Stimulated activated CD8-positive, alpha-beta memory T cell treated with anti-CD3 and anti-CD28 coated beads, Interleukin-12 subunit alpha, Interleukin-12 subunit beta, amount 100 ng/mL, for 4 hours (primary cell): ENCODE data around the gene RRAD.
"Not testable (repeated sequence)": the region's sequence is repeated elsewhere in the genome, so short reads cannot be mapped to it uniquely, and the experiment has no call there.

Source experiments
- DNase-seq: peaks from one replicate; pipeline ENCODE4 v3.0.0-alpha.2; 2020; ENCODE audit warnings: low read depth

The RRAD gene, protein sequence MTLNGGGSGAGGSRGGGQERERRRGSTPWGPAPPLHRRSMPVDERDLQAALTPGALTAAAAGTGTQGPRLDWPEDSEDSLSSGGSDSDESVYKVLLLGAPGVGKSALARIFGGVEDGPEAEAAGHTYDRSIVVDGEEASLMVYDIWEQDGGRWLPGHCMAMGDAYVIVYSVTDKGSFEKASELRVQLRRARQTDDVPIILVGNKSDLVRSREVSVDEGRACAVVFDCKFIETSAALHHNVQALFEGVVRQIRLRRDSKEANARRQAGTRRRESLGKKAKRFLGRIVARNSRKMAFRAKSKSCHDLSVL

DNA sequence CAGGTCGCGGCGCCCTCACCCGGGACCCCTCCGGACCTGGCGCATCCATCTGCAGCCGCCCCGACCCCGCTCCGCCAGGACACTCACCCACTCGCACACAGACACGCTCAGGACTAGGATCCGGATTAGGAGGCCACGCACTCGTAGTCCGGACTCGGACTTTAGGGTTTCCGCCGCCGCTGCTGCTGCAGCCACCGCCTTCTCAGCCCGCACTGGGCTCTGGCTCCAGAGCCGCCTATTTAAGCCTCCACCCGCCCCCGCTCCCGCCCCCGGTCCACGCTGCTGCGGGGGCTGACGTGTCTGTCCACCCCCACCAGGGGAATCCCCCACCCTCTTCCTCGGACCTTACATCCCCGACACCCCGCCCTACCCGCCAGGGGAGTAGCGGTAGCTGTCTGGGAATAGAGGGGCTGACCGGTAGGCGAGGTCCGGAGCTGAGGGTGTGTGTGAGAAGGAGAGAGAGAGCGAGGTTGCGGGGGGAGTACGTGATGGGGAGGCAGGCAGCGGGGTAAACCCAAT, at the start of gene RRAD:
RRAD (minus strand) TSS at position 214 of the 519 bp plus-strand sequence. CDS start 356 bp downstream, outside the sequence.
- DNase-seq: peak; percentile 25

DNA sequence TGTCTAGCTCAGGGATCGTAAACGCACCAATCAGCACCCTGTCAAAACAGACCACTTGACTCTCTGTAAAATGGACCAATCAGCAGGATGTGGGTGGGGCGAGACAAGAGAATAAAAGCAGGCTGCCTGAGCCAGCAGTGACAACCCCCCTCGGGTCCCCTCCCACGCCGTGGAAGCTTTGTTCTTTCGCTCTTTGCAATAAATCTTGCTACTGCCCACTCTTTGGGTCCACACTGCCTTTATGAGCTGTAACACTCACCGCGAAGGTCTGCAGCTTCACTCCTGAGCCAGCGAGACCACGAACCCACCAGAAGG, 49.6 kb upstream of the RRAD start:
- DNase-seq: not testable (repeated sequence)

DNA sequence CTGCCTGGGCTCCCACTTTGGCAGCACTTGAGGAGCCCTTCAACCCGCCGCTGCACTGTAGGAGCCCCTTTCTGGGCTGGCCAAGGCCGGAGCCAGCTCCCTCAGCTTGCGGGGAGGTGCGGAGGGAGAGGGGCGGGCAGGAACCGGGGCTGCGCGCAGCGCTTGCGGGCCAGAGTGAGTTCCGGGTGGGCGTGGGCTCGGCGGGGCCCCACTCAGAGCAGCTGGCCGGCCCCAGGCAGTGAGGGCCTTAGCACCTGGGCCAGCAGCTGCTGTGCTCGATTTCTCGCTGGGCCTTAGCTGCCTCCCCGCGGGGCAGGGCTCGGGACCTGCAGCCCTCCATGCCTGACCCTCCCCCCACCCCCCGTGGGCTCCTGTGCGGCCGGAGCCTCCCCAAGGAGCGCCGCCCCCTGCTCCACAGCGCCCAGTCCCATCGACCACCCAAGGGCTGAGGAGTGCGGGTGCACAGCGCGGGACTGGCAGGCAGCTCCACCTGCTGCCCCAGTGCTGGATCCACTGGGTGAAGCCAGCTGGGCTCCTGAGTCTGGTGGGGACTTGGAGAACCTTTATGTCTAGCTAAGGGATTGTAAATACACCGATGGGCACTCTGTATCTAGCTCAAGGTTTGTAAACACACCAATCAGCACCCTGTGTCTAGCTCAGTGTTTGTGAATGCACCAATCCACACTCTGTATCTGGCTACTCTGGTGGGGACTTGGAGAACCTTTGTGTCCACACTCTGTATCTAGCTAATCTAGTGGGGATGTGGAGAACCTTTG, 49.0 kb upstream of the RRAD start:
- not testable (repeated sequence) for DNase-seq

DNA sequence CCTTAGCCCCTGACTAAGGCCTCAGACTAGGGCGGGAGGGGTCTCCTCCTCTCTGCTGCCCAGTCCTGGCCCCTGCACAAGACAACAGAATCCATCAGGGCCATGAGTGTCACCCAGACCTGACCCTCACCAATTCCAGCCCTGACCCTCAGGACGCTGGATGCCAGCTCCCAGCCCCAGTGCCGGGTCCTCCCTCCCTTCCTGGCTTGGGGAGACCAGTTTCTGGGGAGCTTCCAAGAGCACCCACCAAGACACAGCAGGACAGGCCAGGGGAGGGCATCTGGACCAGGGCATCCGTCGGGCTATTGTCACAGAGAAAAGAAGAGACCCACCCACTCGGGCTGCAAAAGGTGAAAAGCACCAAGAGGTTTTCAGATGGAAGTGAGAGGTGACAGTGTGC, 48.4 kb upstream of the RRAD start:
- DNase-seq: no peak

DNA sequence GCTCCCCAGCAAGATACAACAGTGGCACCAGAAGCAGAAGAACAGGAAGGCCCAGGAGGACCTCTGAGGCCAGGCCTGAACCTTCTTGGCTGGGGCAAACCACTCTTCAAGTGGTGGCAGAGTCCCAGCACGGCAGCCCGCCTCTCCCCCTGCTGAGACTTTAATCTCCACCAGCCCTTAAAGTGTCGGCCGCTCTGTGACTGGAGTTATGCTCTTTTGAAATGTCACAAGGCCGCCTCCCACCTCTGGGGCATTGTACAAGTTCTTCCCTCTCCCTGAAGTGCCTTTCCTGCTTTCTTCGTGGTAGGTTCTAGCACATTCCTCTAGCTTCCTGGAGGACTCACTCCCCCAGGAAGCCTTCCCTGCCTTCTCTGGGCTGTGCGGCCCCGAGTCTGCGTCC, 47.6 kb upstream of the RRAD start:
- DNase-seq: no peak

DNA sequence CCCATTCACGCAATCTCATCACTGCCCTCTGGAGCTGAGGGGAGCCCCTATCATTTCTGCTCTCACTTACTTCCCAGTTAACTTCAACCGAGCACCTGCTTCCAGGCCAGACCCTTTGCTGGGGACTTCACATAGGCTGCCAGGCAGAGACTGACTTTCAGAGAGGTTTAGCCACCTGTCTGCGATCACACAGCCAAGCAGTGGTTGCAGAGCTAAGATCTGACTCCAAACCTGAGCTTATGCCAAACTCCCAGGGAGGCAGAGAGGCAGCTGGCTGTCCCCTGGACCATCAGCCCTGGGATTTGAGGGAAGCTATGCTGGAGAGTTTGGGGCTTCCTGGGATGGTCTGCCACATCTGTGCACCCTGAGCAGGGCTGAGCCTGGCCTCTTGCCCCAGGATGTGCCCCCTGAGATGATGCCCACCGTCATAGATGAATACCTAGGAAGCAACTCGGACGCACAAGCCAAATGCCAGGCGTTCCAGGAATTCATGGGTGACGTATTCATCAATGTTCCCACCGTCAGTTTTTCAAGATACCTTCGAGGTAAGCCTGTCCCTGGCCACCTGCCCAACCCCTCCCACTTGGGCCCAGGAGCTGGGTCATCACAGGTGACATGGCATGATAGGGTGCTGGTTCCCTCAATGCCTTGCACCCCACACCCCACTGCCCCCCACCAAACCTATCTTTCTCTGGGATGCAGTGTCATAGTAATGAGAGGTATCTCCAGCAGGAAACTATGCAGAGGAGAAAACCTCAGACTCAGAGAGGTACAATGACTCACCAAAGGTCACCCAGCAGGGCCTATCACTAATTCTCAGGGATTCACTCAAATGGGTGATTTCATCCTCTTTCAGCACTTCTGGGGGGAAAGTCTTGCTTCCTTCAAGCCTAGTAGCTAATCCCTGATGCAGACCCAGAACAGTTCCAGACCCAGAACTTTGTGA, 45.7 kb upstream of the RRAD start:
- DNase-seq: no peak

DNA sequence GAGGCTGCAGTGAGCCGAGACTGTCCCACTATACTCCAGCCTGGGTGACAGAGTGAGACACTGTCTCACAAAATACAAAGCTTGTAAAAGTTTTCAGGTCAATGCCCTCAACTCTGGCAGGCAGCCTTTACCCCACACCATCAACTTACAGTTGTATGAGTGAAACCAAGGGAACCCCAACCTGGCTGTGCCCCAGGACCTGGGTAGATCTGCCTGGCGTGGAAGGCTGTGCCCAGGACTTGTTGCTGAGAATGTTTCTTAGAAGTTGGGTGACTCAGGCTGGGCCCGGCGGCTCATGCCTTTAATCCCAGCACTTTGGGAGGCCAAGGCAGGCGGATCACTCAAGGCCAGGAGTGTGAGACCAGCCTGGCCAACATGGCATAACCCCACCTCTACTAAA, 43.5 kb upstream of the RRAD start:
- DNase-seq: no peak

DNA sequence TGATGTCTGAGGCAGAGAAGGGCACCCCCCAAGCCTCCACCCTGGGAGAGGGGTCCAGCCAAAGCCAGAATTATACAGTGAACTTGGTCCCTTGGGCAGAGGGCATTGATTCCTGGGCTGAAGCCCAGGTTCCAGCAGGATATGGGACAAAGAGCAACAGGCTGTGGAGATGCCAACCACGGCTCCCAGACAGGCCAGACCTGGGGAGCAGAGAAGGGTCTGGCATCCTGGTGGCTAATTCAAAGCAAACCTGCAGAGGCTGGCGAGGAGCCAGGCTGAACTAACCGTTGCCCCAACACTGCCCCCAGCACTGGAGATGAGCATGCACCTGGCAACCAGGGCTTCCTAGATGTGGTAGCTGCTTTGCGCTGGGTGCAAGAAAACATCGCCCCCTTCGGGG, 38.7 kb upstream of the RRAD start:
- no peak for DNase-seq

DNA sequence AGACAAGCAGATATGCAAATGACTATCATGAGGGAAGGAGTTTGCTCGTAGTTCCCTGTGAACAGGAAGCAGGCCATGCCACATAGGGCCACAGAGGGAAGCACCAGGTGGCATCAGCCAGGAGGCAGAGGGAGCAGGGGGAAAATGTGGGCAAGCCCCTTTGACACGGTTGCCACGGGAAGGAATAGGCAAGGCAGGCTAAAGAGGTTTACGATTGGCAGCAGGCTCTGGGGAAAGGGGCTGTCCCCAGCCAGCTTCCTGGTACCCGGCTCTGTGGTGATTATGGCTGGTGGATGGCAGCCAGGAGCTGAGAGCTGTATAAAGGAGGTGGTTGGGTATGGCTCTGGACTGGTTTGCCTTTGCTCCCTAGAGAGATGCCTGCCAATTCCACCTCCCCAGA, 36.6 kb upstream of the RRAD start:
- DNase-seq: no peak

DNA sequence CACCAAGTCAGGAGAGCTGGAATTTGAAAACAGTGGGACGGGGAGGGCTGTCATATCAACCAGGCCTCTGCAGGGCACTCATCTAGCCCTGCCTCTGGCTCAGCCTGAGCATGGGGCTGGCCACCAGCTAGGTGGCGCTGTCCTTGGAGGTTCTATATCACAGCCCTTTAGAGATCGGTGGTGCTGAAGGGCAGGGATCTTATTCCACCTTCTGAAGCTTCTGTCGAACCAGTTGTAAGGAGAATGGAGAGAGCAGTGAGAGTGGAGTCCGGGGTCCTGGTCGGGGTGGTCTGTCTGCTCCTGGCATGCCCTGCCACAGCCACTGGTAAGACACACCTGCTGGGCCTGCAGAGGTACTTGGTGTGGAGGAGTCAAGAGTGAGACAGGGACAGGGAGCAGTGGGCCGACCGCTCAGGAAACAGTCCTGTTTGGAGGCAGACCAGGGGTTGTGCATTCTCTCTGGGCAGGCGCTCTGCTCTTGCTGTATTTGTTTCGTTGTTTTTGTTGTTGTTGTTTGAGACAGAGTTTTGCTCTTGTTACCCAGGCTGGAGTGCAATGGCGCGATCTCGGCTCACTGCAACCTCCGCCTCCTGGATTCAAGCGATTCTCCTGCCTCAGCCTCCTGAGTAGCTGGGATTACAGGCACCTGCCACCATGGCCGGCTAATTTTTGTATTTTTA, 35.9 kb upstream of the RRAD start, which contains the start of gene CES3:
CES3 (plus strand) TSS at position 202 of the 680 bp plus-strand sequence; CDS start at position 244, 42 bp downstream.
- DNase-seq: no peak

DNA sequence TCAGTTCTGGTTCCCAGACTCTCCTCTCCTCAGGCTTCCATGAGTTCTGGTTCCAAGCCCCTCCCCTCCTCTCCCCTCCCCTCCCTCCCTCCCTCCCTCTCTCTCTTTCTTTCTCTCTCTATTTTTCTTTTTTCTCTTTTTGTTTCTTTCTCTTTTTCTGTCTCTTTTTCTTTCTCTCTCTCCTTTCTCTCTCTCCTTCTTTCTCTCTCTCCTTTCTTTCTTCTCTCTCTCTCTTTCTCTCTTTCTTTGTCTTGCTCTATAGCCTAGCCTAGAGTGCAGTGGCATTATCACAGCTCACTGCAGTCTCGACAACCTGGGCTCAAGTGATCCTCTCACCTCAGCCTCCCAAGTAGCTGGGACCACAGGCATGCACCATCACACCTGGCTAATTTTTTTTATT, 34.9 kb upstream of the RRAD start:
- DNase-seq: no peak

DNA sequence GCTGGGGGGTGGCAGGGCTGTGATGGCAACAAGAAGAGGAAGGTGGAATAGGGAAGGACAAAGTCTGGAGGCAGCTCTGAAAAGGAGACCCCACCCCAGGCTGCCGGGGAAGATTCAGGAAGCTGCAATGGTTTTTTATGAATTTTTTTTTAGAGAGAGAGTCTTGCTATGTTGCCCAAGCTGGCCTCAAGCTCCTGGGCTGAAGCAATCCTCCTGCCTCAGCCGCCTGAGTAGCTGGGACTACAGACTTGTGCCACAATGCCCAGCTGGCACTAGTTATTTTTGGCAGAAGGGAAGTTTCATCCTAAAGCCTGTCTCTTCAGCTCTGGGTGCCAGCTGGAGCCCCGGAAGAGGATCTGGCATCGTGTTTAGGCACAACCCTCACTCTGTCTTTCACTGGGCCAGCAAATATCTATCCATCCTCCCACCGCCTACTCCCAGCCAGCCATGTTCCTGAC, 34.4 kb upstream of the RRAD start:
- no peak for DNase-seq

DNA sequence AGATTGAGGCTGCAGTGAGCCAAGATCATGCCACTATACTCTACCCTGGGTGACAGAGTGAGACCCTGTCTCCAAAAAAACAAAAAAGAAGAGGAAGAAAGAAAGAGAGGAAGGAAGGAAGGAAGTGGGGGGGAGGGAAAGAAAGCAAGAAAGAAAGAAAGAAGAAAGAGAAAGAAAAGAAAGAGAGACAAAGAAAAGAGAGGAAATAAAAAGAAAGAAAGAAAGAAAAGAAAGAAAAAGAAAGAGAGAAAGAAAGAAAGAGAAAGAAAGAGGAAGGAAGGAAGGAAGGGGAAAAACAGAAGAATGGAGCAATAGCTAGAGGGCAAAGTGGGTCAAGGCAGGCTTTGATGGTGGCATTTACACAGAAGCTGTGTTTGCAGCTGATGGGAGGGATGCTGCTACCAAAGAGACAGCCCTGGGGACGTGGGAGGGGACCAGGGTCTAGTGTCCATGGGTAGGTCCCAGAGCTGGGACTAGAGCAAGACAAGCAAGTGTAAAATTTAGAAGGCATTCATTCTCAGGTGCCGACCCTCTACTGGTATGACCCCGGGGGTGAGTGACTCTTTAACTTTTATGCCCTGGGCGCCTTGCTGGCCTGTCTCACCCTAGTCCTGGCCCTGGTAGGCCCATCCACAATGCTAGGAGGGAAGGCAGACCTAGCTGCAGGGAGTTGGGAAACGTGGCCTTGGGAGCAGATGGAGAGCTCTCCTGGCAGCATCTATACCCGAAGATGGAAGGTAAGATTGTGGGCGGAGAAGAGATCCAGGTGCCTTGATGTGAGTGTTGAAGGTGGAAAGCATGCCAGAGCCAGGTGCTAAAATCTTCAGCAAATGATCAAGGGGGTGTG, 33.7 kb upstream of the RRAD start:
- no peak for DNase-seq

DNA sequence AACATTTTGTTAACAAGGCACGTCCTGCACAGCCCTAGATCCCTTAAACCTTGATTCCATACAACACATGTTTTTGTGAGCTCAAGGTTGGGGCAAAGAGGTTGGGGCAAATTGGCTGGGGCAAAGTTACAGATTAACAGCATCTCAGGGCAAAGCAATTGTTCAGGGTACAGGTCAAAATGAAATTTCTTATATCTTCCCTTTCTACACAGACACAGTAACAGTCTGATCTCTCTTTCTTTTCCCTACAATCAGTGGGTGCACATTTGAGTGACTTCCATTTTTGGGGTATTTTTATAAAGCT, 30.8 kb upstream of the RRAD start:
- not testable (repeated sequence) for DNase-seq

DNA sequence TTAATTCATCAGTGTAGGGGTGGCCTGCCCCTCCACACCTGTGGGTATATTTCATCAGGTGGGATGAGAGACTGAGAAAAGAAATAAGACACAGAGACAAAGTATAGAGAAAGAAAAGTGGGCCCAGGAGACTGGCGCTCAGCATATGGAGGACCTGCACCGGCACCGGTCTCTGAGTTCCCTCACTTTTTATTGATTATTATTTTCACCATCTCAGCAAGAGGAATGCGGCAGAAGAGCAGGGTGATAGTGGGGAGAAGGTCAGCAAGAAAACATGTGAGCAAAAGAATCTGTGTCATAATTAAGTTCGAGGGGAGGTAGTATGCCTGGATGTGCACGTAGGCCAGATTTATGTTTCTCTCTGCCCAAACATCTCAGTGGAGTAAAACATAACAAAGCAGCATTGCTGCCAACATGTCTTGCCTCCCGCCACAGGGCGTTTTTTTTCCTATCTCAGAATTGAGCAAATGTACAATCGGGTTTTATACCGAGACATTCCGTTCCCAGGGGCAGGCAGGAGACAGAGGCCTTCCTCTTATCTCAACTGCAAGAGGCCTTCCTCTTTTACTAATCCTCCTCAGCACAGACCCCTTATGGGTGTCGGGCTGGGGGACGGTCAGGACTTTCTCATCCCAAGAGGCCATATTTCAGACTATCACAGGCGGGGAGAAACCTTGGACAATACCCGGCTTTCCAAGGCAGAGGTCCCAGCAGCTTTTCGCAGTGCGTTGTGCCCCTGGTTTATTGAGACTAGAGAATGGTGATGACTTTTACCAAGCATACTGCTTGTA, 30.2 kb upstream of the RRAD start:
- DNase-seq: not testable (repeated sequence)

DNA sequence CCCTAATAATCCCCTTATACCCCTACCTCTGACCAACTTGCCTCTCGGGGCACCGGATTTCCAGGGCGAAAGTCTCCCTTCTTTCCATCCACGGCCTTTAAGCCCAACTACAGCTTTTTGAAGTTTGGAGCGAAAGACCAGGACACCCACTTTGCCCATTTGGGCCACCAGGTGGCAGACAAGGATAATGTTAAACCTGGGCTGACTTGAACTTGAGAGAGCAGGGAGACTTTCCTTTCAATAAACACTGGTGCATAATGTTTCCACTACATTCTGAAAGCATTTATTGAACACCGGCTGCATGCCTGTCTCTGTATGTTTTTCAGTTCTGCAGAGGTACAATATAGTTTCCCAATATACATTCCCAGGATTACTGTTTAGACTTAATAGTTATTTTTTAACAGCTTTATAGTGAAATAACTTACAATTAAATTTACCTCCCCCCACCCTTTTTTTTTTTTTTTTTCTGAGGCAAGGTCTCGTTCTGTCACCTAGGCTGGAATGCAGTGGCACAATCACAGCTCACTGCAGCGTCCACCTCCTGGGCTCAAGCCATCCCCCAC, 28.8 kb upstream of the RRAD start:
- peak; percentile 39 for DNase-seq

DNA sequence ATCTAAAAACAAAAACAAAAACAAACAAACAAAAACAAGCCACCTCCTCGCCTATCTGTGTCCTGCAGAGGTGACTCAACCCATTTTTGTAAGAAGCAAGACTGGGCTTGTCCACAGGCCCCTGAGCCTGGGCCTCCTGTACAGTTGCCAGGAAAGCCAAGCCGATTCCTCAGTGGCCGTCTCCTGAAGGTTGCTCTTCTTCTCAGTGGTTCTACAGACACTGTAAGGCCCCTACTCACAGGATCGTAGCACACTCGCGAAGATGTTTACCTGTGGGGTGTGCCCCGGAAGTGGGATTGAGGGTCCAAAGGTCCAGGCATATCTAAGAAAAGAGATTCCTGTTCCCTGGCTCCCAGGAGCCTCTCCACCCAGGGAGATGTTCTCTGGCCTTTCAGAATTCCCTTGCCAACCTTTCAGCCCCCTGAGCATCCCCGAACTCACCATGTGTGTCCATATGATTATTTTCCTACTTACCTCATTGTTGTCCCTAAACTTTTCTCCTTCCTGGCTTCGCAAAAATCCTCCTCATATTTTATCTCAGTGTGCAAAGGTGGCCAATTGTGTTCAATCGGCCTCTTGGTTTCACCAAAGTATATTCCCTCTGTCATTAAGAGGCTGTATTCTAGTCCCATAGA, 28.2 kb upstream of the RRAD start:
- DNase-seq: no peak

DNA sequence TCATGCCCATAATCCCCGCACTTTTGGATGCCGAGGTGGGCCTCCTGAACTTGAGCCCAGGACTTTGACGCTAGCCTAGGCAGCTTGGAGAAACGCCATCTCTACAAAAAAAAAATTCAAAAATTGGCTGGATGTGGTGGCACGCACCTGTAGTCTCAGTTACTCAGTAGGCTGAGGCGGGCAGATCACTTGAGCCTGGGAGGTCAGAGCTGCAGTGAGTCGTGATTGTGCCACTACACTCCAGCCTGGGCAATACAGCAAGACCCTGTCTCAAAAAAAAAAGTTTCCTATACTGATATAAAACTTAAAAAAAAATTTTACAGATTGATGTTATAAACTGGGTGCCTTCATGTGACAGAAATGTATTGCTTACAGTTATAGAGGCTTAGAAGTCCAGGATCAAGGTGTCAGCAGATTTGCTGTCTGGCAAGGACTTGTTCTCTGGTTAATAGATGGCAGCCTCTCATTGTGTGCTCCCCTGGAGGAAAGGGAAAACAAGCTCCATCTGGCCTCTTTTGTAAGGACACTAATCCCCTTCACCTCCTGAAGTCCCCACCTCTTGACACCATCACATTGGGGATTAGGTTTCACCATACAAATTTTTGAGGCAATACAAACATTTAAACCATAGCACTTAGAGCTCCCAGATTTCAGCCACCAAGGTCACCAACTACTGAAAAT, 27.2 kb upstream of the RRAD start:
- DNase-seq: no peak
